K562 (cell line): ENCODE measurements around the gene HIVEP1. TPM values are rescaled to one million over a fixed set of nuclear protein-coding genes. Genes with fewer than 3 reads are reported as not detected.

Experiments used
- CHD4 ChIP-seq: fragments of 200-600 bp; sonication (generic); IDR thresholded peaks from 3 replicates; pipeline ENCODE4 v1.6.1; 2012; ENCODE audit warnings: low read depth, mild to moderate bottlenecking, mixed read lengths, low read length, inconsistent platforms; ENCODE audit not compliant: insufficient read depth, insufficient replicate concordance, poor library complexity, severe bottlenecking
- HDGF ChIP-seq: fragments of 450-650 bp; IDR thresholded peaks from 2 replicates; pipeline ENCODE4 v1.6.1; 2016
- KDM4B ChIP-seq, 2 experiments: fragments of 450-650 bp in 1 of 2; sonication (generic) in 1 of 2; IDR thresholded peaks; 2 replicates each; pipeline ENCODE4 v1.6.1; 2016 to 2017; ENCODE audit warnings: borderline replicate concordance in 2 of 2, antibody characterized with exemption in 1 of 2, low read depth in 1 of 2, mild to moderate bottlenecking in 1 of 2
- KLF13 ChIP-seq: fragments of 450-650 bp; IDR thresholded peaks from 2 replicates; pipeline ENCODE4 v1.6.1; 2016; ENCODE audit warnings: missing genetic modification characterization, low read depth, mild to moderate bottlenecking, missing compliant biosample characterization, moderate library complexity, borderline replicate concordance
- NCOA6 ChIP-seq: fragments of 450-650 bp; IDR thresholded peaks from 2 replicates; pipeline ENCODE4 v1.6.1; 2017; ENCODE audit warnings: mild to moderate bottlenecking
- NR2F6 ChIP-seq: fragments of 450-650 bp; formaldehyde crosslinking; IDR thresholded peaks from 2 replicates; pipeline ENCODE4 v1.4.0; 2020; ENCODE audit warnings: mild to moderate bottlenecking
- RFX7 ChIP-seq: fragments of 250-450 bp; sonication (Bioruptor Pico); IDR thresholded peaks from 2 replicates; pipeline ENCODE4 v1.5.1; 2021; ENCODE audit warnings: mild to moderate bottlenecking
- SETDB1 ChIP-seq: IDR thresholded peaks from one replicate; pipeline ENCODE4 v1.6.1; 2012; ENCODE audit warnings: low read length, control low read depth, inconsistent platforms
- SRSF3 ChIP-seq: fragments of 200-400 bp; formaldehyde crosslinking; IDR thresholded peaks from 2 replicates; pipeline ENCODE4 v1.6.1; 2016; ENCODE audit warnings: mild to moderate bottlenecking, low read length, moderate library complexity; ENCODE audit not compliant: insufficient read depth
- ZBTB17 ChIP-seq: fragments of 450-650 bp; formaldehyde crosslinking; IDR thresholded peaks from 2 replicates; pipeline ENCODE4 v1.4.0; 2020; ENCODE audit warnings: mild to moderate bottlenecking
- ZNF239 ChIP-seq: fragments of 250-450 bp; sonication (Bioruptor Pico); IDR thresholded peaks from 2 replicates; pipeline ENCODE4 v1.4.0; 2020; ENCODE audit warnings: mild to moderate bottlenecking
- ZNF282 ChIP-seq: sonication (generic); formaldehyde crosslinking; IDR thresholded peaks from 2 replicates; pipeline ENCODE4 v1.8.1; 2023; ENCODE audit warnings: missing genetic modification reagents
- ZNF57 ChIP-seq: fragments of 450-650 bp; formaldehyde crosslinking; IDR thresholded peaks from 2 replicates; pipeline ENCODE4 v1.4.0; 2020; ENCODE audit warnings: mild to moderate bottlenecking, moderate library complexity
- ZNF830 ChIP-seq: fragments of 250-450 bp; sonication (Bioruptor Pico); IDR thresholded peaks from 2 replicates; pipeline ENCODE4 v1.5.0; 2021; ENCODE audit warnings: mild to moderate bottlenecking
- polyA plus RNA-seq, 8 experiments: library from polyadenylated mRNA; depleted of rRNA in 4 of 8; stranded (reverse) in 5 of 8; unstranded in 3 of 8; fragments of >200 nt; fragmentation: Nextera tagmentation in 2 of 8; fragmentation: Illumina TruSeq in 1 of 8; extraction: Ambion mirVana in 2 of 8; extraction: Trizol in 1 of 8; gene quantifications; 2 replicates each; pipeline versions ENCODE4 v1.2.1 to v1.2.3, GENCODE V29; 2011 to 2014; ENCODE audit warnings: inconsistent platforms in 1 of 8, missing spikeins in 1 of 8
- total RNA-seq, 7 experiments: library from RNA; depleted of rRNA in 6 of 7; stranded (reverse); fragments of >200 nt in 6 of 7; fragmentation: Illumina TruSeq in 2 of 7; extraction: Trizol in 2 of 7; gene quantifications; 2 replicates each; pipeline versions ENCODE4 v1.2.1 to v1.2.3, GENCODE V29; 2011 to 2021; ENCODE audit warnings: low replicate concordance in 1 of 7
- TF ChIP-seq, protein P1 (sequence below): fragments of 250-450 bp; sonication (Bioruptor Pico); IDR thresholded peaks from 2 replicates; pipeline ENCODE4 v1.4.0; 2020; ENCODE audit warnings: mild to moderate bottlenecking, moderate library complexity, borderline replicate concordance
- TF ChIP-seq, protein P2 (sequence below): IDR thresholded peaks from 3 replicates; pipeline ENCODE4 v1.6.1; 2011; ENCODE audit warnings: borderline replicate concordance, mild to moderate bottlenecking, moderate library complexity; ENCODE audit not compliant: insufficient read length; ENCODE audit errors: extremely low read depth
- TF ChIP-seq, protein P3 (sequence below): fragments of 450-650 bp; IDR thresholded peaks from 2 replicates; pipeline ENCODE4 v1.6.1; 2014; ENCODE audit warnings: low read depth, mild to moderate bottlenecking, moderate library complexity, borderline replicate concordance
- TF ChIP-seq, protein P4 (sequence below): fragments of 450-650 bp; IDR thresholded peaks from 2 replicates; pipeline ENCODE4 v1.7.0; 2016; ENCODE audit warnings: borderline replicate concordance

HIVEP1 gene
- total and polyA plus RNA-seq, 9 of the 15 experiments (the other 6 are each of a cell fraction or from before 2014, with no cell fraction given) = 6.0 to 33.3 (median 21.7) TPM

DNA sequence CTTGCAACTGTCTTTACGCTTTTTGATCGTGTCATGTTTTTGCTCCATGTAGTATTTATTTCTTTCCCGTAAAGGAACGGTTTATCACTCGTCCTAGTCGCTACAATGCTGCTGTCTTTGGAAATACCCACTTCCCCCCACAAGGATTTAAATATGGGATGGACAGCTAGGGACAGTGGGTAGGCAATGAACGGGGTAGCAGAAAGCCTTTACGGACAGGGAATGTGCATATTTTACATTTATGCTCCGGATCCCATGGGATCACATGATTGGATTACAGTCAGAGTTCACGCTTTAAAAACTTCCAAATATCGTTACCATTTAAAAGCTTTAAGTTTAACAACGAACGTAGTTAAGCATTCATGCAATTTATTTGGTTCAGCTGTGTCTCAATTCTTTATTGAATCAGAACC lies 1.2 kb downstream of the HIVEP1 start (continued):
- TF ChIP-seq, protein P1, sequence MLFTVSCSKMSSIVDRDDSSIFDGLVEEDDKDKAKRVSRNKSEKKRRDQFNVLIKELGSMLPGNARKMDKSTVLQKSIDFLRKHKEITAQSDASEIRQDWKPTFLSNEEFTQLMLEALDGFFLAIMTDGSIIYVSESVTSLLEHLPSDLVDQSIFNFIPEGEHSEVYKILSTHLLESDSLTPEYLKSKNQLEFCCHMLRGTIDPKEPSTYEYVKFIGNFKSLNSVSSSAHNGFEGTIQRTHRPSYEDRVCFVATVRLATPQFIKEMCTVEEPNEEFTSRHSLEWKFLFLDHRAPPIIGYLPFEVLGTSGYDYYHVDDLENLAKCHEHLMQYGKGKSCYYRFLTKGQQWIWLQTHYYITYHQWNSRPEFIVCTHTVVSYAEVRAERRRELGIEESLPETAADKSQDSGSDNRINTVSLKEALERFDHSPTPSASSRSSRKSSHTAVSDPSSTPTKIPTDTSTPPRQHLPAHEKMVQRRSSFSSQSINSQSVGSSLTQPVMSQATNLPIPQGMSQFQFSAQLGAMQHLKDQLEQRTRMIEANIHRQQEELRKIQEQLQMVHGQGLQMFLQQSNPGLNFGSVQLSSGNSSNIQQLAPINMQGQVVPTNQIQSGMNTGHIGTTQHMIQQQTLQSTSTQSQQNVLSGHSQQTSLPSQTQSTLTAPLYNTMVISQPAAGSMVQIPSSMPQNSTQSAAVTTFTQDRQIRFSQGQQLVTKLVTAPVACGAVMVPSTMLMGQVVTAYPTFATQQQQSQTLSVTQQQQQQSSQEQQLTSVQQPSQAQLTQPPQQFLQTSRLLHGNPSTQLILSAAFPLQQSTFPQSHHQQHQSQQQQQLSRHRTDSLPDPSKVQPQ (CRISPR knock-in tag) = no peak
- TF ChIP-seq, protein P2, sequence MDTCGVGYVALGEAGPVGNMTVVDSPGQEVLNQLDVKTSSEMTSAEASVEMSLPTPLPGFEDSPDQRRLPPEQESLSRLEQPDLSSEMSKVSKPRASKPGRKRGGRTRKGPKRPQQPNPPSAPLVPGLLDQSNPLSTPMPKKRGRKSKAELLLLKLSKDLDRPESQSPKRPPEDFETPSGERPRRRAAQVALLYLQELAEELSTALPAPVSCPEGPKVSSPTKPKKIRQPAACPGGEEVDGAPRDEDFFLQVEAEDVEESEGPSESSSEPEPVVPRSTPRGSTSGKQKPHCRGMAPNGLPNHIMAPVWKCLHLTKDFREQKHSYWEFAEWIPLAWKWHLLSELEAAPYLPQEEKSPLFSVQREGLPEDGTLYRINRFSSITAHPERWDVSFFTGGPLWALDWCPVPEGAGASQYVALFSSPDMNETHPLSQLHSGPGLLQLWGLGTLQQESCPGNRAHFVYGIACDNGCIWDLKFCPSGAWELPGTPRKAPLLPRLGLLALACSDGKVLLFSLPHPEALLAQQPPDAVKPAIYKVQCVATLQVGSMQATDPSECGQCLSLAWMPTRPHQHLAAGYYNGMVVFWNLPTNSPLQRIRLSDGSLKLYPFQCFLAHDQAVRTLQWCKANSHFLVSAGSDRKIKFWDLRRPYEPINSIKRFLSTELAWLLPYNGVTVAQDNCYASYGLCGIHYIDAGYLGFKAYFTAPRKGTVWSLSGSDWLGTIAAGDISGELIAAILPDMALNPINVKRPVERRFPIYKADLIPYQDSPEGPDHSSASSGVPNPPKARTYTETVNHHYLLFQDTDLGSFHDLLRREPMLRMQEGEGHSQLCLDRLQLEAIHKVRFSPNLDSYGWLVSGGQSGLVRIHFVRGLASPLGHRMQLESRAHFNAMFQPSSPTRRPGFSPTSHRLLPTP = no peak
- TF ChIP-seq CHD4 = no peak
- TF ChIP-seq RFX7 = no peak
- TF ChIP-seq, protein P3, sequence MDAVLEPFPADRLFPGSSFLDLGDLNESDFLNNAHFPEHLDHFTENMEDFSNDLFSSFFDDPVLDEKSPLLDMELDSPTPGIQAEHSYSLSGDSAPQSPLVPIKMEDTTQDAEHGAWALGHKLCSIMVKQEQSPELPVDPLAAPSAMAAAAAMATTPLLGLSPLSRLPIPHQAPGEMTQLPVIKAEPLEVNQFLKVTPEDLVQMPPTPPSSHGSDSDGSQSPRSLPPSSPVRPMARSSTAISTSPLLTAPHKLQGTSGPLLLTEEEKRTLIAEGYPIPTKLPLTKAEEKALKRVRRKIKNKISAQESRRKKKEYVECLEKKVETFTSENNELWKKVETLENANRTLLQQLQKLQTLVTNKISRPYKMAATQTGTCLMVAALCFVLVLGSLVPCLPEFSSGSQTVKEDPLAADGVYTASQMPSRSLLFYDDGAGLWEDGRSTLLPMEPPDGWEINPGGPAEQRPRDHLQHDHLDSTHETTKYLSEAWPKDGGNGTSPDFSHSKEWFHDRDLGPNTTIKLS = no peak
- TF ChIP-seq ZNF830 = no peak
- no peak for TF ChIP-seq KDM4B (IDR thresholded peaks at IDR 0.05; ENCODE audit: borderline replicate concordance in 2 of 2, low read depth in 1 of 2)
- no peak for TF ChIP-seq NCOA6
- TF ChIP-seq SETDB1 = no peak
- no peak for TF ChIP-seq ZNF282 (CRISPR knock-in tag)
- TF ChIP-seq ZNF239 (CRISPR knock-in tag) = no peak
- no peak for TF ChIP-seq NR2F6 (CRISPR knock-in tag)
- TF ChIP-seq ZNF57 = no peak
- TF ChIP-seq ZBTB17 (CRISPR knock-in tag) = no peak
- no peak for TF ChIP-seq KLF13 (tag)
- peak; percentile 31; the same call in 1 of the 2 replicates for TF ChIP-seq HDGF
- no peak for TF ChIP-seq SRSF3
- TF ChIP-seq, protein P4, sequence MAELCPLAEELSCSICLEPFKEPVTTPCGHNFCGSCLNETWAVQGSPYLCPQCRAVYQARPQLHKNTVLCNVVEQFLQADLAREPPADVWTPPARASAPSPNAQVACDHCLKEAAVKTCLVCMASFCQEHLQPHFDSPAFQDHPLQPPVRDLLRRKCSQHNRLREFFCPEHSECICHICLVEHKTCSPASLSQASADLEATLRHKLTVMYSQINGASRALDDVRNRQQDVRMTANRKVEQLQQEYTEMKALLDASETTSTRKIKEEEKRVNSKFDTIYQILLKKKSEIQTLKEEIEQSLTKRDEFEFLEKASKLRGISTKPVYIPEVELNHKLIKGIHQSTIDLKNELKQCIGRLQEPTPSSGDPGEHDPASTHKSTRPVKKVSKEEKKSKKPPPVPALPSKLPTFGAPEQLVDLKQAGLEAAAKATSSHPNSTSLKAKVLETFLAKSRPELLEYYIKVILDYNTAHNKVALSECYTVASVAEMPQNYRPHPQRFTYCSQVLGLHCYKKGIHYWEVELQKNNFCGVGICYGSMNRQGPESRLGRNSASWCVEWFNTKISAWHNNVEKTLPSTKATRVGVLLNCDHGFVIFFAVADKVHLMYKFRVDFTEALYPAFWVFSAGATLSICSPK = no peak
